NCI-H128 (cell line): ENCODE results near the gene PCDHGA5.
"Not testable (repeated sequence)": the region's sequence is repeated elsewhere in the genome, so short reads cannot be mapped to it uniquely, and the experiment has no call there.

Source experiments
- DNase-seq: peaks from one replicate; lab custom pipeline; 2025; ENCODE audit not compliant: unreplicated experiment; lab: John Stamatoyannopoulos, UW

PCDHGA5 gene

DNA sequence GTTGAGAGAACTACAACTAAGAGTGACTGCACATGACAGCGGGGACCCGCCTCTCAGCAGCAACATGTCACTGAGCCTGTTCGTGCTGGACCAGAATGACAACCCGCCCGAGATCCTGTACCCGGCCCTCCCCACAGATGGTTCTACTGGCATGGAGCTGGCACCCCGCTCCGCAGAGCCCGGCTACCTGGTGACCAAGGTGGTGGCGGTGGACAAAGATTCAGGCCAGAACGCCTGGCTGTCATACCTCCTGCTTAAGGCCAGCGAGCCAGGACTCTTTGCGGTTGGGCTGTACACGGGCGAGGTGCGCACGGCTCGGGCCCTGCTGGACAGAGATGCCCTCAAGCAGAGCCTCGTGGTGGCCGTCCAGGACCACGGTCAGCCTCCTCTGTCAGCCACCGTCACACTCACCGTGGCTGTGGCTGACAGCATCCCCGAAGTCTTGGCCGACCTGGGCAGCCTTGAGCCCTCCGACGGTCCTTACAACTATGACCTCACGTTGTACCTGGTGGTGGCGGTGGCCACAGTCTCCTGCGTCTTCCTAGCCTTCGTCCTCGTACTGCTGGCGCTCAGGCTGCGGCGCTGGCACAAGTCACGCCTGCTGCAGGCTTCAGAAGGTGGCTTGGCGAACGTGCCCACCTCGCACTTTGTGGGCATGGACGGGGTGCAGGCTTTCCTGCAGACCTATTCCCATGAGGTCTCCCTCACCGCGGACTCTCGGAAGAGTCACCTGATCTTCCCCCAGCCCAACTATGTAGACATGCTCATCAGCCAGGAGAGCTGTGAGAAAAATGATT, 20.7 kb downstream of the PCDHGA5 start:
- DNase-seq = no peak

DNA sequence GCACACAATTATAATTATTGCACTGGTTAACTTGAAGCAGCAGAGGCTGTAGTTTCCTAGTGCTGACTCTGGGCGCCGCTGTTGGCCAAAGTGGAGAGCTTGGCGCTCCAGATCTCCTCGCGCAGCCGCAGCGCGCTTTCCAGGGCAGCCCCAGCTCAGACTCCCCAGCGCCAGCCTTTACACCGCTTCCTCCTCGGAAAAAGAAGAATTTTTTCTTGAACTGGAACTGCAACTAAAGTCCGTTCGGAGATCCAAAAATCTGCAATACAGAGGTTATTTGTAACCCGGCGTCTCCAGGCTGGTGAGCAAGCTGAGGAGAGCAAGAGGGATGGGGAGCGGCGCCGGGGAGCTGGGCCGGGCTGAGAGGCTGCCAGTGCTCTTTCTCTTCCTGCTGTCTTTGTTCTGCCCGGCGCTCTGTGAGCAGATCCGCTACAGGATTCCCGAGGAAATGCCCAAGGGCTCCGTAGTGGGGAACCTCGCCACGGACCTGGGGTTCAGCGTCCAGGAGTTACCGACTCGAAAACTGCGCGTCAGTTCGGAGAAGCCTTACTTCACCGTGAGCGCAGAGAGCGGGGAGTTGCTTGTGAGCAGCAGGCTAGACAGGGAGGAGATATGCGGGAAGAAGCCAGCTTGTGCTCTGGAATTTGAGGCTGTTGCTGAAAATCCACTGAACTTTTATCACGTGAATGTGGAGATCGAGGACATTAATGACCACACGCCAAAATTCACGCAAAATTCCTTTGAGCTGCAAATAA, 23.8 kb downstream of the PCDHGA5 start, which contains the start of gene PCDHGB4:
Gene PCDHGB4, plus strand, starts transcription at position 142 of the 755 bp plus-strand sequence. Its CDS starts 187 bp downstream, at position 329.
- not testable (repeated sequence) for DNase-seq

DNA sequence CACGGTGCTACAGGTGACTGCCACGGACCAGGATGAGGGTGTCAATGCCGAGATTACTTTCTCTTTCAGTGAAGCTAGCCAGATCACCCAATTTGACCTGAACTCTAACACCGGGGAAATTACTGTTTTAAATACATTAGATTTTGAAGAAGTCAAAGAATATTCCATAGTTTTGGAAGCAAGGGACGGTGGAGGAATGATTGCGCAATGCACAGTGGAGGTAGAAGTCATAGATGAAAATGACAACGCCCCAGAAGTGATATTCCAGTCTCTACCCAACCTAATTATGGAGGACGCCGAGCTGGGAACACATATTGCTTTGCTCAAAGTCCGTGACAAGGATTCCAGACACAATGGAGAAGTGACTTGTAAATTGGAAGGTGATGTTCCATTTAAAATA, 24.7 kb downstream of the PCDHGA5 start:
- no peak for DNase-seq

DNA sequence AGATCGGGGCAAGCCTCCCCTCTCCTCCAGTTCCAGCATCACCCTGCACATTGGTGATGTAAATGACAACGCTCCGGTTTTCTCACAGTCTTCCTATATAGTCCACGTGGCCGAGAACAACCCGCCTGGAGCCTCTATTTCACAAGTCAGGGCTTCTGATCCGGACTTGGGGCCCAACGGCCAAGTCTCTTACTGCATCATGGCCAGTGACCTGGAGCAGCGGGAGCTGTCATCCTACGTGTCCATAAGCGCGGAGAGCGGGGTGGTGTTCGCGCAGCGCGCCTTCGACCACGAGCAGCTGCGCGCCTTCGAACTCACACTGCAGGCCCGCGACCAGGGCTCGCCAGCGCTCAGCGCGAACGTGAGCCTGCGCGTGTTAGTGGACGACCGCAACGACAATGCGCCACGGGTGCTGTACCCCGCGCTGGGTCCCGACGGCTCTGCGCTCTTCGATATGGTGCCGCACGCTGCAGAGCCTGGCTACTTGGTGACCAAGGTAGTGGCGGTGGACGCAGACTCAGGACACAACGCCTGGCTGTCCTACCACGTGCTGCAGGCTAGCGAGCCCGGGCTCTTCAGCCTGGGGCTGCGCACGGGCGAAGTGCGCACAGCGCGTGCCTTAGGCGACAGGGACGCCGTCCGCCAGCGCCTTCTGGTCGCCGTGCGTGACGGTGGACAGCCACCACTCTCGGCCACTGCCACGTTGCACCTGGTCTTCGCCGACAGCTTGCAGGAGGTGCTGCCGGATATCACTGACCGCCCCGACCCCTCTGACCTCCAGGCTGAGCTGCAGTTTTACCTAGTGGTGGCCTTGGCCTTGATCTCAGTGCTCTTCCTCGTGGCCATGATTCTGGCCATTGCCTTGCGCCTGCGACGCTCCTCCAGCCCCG, 25.4 kb downstream of the PCDHGA5 start:
- no peak for DNase-seq

DNA sequence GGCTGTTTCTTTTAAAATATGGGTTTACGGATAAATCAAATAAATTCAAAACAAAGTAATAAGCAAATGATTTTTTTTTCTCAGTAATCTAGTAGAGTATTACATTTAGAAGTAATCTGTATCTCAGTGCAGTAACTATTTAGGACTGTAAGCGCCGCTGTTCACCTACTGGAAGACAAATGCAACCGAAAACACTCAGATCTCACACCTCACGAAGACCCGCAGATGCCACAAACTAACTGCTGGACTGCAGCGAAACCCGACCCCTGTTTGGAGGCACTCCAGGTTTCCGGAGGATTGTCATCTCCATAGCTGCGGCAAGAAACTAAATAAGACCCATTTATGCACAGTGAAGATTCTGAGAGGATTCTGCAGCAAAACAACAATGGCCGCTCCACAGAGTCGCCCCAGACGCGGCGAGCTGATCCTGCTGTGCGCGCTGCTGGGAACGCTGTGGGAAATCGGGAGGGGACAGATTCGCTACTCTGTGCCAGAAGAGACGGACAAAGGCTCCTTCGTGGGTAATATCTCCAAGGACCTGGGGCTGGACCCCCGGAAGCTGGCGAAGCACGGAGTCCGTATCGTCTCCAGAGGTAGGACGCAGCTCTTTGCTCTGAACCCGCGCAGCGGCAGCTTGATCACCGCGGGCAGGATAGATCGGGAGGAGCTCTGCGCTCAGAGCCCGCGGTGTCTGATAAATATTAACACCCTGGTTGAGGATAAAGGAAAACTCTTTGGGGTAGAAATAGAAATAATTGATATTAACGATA, 28.7 kb downstream of the PCDHGA5 start, which contains the start of gene PCDHGA8:
Gene PCDHGA8, plus strand, starts transcription at position 205 of the 770 bp plus-strand sequence. Its CDS starts 181 bp downstream, at position 386.
- no peak for DNase-seq

DNA sequence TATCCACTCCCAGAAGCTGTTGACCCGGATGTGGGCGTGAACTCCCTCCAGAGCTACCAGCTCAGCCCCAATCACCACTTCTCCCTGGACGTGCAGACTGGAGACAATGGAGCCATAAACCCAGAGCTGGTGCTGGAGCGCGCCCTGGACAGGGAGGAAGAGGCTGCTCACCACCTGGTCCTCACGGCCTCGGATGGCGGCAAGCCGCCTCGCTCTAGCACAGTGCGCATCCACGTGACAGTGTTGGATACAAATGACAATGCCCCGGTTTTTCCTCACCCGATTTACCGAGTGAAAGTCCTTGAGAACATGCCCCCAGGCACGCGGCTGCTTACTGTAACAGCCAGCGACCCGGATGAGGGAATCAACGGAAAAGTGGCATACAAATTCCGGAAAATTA, 29.3 kb downstream of the PCDHGA5 start:
- no peak for DNase-seq

DNA sequence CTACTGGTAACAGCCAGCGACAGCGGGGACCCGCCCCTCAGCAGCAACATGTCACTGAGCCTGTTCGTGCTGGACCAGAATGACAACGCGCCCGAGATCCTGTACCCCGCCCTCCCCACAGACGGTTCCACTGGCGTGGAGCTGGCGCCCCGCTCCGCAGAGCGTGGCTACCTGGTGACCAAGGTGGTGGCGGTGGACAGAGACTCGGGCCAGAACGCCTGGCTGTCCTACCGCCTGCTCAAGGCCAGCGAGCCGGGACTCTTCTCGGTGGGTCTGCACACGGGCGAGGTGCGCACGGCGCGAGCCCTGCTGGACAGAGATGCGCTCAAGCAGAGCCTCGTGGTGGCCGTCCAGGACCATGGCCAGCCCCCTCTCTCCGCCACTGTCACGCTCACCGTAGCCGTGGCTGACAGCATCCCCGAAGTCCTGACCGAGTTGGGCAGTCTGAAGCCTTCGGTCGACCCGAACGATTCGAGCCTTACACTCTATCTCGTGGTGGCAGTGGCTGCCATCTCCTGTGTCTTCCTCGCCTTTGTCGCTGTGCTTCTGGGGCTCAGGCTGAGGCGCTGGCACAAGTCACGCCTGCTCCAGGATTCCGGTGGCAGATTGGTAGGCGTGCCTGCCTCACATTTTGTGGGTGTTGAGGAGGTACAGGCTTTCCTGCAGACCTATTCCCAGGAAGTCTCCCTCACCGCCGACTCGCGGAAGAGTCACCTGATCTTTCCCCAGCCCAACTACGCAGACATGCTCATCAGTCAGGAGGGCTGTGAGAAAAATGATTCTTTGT, 30.6 kb downstream of the PCDHGA5 start:
- DNase-seq = not testable (repeated sequence)

DNA sequence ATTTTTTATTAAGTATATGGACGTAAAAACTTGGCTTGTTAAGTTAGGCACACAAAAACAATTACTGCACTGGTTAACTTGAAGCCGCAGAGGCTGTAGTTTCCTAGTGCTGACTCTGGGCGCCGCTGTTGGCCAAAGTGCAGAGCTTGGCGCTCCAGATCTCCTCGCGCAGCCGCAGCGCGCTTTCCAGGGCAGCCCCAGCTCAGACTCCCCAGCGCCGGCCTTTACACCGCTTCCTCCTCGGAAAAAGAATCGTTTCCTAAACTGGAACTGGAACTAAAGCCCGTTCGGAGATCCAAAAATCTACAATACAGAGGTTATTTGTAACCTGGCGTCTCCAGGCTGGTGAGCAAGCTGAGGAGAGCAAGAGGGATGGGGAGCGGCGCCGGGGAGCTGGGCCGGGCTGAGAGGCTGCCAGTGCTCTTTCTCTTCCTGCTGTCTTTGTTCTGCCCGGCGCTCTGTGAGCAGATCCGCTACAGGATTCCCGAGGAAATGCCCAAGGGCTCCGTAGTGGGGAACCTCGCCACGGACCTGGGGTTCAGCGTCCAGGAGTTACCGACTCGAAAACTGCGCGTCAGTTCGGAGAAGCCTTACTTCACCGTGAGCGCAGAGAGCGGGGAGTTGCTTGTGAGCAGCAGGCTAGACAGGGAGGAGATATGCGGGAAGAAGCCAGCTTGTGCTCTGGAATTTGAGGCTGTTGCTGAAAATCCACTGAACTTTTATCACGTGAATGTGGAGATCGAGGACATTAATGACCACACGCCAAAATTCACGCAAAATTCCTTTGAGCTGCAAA, 34.0 kb downstream of the PCDHGA5 start, which contains the start of gene PCDHGB5:
Gene PCDHGB5, plus strand, starts transcription at position 192 of the 796 bp plus-strand sequence. Its CDS starts 181 bp downstream, at position 373.
- DNase-seq = not testable (repeated sequence)

DNA sequence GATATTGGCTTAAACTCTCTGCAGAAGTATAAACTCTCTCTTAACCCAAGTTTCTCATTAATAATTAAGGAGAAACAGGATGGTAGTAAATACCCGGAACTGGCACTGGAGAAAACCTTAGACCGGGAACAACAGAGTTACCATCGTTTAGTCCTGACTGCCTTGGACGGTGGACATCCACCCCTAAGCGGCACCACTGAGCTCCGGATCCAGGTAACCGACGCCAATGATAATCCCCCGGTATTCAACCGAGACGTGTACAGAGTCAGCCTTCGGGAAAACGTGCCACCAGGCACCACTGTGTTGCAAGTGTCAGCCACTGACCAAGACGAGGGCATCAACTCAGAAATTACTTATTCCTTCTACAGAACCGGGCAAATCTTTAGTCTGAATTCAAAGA, 34.6 kb downstream of the PCDHGA5 start:
- DNase-seq = no peak

DNA sequence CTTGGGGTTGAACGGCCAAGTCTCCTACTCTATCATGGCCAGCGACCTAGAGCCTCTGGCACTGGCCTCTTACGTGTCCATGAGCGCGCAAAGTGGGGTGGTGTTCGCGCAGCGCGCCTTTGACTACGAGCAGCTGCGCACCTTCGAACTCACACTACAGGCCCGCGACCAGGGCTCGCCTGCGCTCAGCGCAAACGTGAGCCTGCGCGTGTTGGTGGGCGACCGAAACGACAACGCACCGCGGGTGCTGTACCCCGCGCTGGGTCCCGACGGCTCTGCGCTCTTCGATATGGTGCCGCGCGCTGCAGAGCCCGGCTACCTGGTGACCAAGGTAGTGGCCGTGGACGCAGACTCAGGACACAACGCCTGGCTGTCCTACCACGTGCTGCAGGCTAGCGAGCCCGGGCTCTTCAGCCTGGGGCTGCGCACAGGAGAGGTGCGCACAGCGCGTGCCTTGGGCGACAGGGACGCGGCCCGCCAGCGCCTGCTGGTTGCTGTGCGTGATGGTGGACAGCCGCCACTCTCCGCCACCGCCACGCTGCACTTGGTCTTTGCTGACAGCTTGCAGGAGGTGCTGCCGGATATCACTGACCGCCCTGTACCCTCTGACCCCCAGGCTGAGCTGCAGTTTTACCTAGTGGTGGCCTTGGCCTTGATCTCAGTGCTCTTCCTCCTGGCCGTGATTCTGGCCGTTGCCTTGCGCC, 35.7 kb downstream of the PCDHGA5 start:
- DNase-seq = no peak

DNA sequence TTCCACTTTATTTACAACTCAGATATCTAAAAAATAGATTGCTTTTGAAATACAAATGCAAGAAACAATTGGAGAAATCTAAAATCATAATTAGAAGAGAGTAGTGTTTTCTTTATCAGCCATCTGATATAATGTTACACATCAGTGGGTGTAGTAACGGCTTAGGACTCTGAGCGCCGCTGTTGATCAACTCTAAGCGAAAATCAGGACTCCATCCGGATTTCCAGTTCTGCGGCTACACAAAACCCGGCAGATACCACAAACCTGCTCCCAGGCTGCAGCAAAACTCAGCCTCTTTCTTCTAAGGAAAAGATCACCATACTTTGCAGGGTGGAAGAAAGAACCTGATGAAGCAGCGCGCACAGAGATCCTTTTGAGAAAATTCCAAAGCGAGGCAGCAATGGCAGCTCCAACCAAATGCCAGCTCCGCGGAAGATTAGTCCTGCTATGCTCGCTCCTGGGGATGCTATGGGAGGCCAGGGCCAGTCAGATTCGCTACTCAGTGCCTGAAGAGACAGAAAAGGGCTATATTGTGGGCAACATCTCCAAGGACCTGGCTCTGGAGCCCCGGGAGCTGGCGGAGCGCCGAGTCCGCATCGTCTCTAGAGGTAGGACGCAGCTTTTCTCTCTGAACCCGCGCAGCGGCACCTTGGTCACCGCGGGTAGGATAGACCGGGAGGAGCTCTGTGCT, 38.7 kb downstream of the PCDHGA5 start, which contains the start of gene PCDHGA9:
Gene PCDHGA9, plus strand, starts transcription at position 226 of the 691 bp plus-strand sequence. Its CDS starts 175 bp downstream, at position 401.
- DNase-seq = no peak

DNA sequence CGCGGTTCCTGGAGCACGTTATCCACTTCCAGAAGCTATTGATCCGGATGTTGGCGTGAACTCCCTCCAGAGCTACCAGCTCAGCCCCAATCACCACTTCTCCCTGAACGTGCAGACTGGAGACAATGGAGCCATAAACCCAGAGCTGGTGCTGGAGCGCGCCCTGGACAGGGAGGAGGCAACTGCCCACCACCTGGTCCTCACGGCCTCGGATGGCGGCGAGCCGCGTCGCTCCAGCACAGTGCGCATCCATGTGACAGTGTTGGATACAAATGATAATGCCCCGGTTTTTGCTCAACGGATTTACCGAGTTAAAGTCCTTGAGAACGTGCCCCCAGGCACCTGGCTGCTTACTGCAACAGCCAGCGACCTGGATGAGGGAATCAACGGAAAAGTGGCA, 39.4 kb downstream of the PCDHGA5 start:
- DNase-seq = no peak

DNA sequence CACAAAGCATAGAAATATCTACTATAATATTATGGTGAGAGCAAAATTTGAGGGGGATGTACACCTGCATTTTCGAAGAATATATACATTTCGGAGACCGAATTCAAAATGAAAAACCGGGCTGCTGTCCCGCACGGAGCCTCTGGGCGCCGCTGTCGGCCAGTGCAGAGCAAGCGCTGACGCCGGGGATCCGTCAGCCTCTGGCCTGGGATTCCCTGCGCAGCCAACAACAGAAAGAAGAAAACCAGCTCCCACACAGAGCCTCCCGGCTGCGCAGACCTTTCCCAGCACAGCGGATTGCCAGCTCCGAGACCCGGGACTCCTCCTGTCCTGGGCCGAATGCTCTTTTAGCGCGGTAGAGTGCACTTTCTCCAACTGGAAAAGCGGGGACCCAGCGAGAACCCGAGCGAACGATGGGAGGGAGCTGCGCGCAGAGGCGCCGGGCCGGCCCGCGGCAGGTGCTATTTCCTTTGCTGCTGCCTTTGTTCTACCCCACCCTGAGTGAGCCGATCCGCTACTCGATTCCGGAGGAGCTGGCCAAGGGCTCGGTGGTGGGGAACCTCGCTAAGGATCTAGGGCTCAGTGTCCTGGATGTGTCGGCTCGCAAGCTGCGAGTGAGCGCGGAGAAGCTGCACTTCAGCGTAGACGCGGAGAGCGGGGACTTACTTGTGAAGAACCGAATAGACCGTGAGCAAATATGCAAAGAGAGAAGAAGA, 44.0 kb downstream of the PCDHGA5 start, which contains the start of gene PCDHGB6:
Gene PCDHGB6, plus strand, starts transcription at position 232 of the 716 bp plus-strand sequence. Its CDS starts 182 bp downstream, at position 414.
- not testable (repeated sequence) for DNase-seq

DNA sequence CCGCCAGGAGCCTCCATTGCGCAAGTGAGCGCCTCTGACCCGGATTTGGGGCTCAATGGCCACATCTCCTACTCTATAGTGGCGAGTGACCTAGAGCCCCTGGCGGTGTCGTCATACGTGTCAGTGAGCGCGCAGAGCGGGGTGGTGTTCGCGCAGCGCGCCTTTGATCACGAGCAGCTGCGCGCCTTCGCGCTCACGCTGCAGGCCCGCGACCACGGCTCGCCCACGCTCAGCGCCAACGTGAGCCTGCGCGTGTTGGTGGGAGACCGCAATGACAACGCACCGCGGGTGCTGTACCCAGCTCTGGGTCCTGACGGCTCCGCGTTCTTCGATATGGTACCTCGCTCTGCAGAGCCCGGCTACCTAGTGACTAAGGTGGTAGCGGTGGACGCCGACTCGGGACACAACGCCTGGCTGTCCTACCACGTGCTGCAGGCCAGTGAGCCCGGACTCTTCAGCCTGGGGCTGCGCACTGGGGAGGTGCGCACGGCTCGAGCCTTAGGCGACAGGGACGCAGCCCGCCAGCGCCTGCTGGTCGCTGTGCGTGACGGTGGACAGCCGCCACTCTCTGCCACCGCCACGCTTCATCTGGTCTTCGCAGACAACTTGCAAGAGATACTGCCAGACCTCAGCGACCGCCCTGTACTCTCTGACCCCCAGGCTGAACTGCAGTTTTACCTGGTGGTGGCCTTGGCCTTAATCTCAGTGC, 45.8 kb downstream of the PCDHGA5 start:
- DNase-seq = no peak

DNA sequence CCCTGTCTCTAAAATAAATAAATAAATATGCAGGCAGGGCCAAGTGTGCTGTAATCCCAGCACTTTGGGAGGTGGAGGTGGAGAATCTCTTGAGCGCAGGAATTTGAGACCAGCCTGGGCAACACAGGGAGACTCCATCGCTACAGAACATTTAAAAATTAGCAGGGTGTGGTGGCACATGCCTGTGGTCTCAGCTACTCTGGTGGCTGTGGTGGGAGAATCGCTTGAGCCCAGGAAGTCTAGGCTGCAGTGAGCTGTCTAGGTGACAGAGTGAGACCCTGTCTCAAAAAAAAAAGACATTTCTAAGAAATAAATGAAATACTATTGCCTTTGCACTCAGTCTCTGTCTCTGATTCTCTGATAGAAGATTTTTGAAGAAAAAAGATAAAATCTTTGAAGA, 47.6 kb downstream of the PCDHGA5 start:
- DNase-seq = no peak
